HPDE6-E6E7 (cell line): ENCODE data around the gene GRAMD1A.
"Not testable (repeated sequence)": the region's sequence is repeated elsewhere in the genome, so short reads cannot be mapped to it uniquely, and the experiment has no call there.

Source experiments
- DNase-seq: peaks from one replicate; pipeline ENCODE4 v3.0.0; 2011; ENCODE audit warnings: missing footprints; ENCODE audit errors: extremely low spot score

The GRAMD1A gene

DNA sequence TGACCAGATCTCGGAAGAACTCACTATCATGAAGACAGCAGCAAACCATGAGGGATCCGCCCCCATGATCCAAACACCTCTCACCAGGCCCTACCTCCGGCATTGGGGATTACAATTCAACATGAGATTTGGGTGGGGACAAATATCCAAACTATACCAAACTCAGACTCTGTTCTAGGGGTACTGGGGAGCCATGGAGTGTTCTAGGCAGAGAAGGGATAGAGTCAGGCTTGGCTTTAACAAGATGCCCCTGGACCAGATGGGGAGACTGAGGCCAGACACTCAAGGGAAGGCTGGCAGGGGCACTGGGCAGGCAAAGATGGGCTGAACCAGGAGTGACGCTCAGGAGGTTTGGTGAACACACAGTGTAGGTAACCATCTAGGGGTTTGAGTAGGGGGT, 18.3 kb downstream of the GRAMD1A start:
- no peak for DNase-seq

DNA sequence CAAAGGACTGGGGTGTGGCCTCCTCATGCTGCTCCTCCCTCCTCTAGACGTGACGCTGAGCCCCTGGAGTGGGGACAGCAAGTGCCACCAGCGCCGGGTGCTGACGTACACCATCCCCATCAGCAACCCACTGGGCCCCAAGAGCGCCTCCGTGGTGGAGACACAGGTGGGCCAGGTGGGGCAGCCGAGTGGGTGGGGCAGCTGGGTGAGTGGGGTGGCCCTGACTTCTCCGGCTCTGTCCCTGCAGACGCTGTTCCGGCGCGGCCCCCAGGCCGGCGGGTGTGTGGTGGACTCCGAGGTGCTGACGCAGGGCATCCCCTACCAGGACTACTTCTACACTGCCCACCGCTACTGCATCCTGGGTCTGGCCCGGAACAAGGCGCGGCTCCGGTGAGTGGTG, 19.0 kb downstream of the GRAMD1A start:
- DNase-seq: no peak

DNA sequence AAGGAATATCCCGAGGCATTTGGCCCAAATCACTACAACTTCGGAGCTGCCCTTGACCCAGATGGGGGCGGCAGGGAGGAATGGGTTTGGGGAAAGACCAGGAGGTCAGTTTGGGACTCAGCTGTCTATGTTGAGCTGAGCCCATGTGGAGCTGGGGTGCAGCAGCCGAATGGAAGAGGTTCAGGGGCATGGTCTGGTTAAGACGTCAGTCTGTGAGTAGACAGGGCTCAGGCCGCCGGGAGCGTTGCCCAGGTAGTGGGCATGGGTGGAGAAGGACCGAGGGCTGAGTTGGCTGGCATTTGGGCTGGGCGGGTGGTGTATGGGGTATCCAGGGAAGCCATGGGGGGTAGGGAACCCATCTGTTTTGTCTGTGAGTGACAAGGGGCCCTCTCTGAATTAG, 20.9 kb downstream of the GRAMD1A start:
- DNase-seq: no peak

DNA sequence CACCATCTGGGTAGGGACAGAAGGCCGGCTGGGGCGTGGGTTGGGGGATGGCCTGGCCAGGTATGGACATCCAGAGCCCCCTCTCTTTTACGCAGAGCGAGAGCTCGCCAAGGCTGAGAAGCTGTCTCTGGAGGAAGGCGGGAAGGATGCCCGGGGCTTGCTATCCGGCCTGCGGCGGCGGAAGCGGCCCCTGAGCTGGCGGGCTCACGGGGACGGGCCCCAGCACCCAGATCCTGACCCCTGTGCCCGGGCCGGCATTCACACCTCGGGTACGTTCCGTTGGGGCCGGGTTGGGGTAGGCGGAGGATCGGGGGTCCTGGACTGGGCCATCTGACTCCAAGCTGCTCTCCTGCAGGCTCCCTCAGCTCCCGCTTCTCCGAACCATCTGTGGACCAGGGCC, 21.5 kb downstream of the GRAMD1A start:
- no peak for DNase-seq

DNA sequence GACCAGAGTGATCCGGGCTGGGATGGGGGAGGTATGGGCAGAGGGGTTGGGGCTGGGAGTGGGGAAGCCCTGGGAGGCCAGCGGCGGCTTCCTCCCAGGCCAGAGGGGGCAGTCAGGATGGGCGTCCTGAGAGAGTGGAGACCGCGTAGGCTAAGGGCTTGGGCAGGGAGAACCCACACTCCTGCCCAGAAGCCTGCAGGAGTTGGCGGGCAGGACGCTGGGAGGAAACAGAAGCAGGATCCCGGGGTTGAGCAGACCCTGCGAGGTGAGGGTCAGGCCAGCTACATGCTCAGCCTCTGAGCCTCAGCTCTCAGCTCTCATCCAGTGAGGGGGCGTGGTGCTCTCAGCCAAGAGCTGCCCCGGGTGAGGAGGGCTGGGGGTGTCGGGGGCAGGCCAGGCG, 22.3 kb downstream of the GRAMD1A start:
- DNase-seq: no peak

DNA sequence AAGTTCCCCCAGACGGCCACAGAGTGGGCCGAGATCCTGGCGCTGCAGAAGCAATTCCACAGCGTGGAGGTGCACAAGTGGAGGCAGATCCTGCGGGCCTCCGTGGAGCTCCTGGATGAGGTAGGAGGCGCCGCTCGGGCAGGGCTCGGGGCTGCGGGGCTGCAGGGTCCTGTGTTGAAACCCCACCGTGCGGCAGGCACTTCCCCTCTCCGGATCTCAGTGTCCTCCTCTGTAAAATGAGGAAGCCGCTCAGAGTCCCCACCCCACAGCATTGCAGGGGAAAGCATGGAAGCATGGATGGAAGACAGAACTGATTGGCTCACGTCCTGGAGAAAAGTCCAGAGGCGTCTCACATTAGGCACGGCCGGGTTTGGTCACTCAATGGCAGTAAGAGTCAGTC, 23.3 kb downstream of the GRAMD1A start:
- DNase-seq: no peak

- DNase-seq: no peak
Measured at GRCh38 chr19:35024095-35024494, 24.0 kb downstream of the GRAMD1A start.

GRCh38 chr19:35025969-35026368, 25.8 kb downstream of the GRAMD1A start:
- no peak for DNase-seq

- DNase-seq: no peak
Measured at GRCh38 chr19:35026418-35026817, 26.3 kb downstream of the GRAMD1A start.

DNA sequence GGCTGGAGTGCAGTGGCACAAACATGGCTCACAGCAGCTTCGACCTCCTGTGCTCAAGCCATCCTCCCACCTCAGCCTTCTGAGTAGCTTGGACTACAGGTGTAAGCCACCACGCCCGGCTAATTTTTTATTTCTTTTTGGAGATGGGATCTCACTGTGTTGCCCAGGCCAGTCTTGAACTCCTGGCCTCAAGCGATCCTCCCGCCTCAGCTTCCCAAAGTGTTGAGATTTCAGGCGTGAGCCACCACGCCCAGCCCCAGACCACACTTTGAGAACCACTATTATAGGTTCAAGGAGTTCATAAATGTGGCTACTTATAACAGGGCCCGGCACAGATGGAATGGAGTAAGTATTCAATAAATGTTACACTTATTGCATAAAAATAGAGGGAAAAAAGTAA, 26.9 kb downstream of the GRAMD1A start:
- DNase-seq: no peak

GRCh38 chr19:35027851-35028599, 27.9 kb downstream of the GRAMD1A start:
- no peak for DNase-seq

GRCh38 chr19:35028600-35028885, 28.4 kb downstream of the GRAMD1A start:
- DNase-seq: not testable (repeated sequence)

DNA sequence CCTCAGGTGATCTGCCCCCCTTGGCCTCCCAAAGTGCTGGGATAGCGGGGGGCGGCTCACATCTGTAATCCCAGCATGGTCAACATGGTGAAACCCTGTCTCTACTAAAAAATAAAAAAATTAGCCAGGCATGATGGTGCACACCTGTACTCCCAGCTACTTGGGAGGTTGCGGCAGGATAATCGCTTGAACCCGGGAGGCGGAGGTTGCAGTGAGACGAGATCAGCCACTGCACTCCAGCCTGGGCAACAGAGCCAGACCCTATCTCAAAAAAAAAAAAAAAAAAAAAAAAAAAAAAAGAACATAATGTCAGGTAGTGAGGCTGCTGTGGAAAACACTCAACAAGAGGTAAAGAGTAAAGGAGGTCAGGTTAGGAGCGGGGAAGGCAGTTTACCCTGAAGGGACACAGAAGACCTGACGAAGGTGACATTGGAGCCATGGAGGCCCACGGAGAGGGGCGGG, 29.2 kb downstream of the GRAMD1A start:
- DNase-seq: not testable (repeated sequence)

- DNase-seq: no peak
Measured at GRCh38 chr19:35029737-35030256, 29.7 kb downstream of the GRAMD1A start.

- peak; percentile 61 for DNase-seq
Measured at GRCh38 chr19:35030257-35031071, 30.3 kb downstream of the GRAMD1A start, which contains the start of gene SCN1B. Gene SCN1B (plus strand): TSS chr19:35030470. CDS start chr19:35030821, 351 bp downstream.

DNA sequence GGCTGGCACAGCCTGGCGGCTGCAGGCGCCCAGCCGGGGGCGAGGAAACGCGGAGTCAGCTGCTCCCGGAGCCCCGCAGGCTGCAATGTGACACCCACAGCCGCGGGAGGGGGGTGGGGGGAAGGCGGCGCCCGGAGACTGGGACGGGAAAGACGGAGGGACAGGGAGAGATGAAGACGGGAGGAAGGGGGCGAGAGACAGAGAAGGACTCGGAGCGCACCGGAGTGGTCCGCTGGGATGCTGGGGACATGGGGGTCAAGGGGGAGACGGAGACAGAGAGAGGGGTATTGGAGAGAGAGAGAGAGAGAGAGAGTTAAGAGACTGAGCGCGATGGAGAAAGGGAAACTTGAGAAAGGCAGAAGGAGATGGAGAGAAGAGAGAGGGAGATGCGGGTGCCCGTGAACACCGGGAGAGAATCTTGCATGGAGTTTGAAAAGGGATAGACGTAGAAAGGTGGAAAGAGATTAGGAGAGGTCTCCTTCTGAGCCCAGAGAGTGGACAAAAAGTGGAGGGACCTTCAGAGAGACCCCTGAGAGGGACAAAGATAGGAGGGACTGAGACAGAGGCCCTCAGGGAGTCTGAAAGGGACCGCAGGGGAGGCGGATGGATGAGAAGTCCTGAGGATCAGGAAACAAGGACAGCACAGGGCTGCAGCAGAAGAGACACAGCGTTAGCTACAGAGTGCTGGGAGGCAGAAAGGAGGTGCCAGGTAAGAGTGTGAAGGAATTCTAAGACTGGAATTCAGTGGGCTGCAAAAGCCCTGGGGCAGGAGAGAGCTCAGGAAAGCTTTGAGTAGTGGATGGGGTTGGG, 31.2 kb downstream of the GRAMD1A start:
- no peak for DNase-seq

DNA sequence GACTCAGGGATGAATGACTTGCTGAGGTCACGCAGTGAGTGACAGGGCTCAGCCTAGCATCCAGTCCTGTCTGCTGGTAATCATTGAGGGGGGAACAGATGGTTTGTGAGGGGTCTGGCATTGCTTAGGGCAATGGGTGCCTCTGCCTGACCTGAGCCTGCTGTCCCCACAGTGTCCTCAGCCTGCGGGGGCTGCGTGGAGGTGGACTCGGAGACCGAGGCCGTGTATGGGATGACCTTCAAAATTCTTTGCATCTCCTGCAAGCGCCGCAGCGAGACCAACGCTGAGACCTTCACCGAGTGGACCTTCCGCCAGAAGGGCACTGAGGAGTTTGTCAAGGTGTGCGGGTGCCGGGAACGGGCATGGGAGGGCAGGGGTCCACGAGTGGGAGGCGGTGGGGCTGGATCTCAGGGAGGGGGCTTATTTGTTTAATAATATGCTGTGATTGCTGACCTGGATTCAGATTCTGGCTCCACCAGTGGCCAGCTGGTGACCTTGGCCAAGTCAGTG, 32.3 kb downstream of the GRAMD1A start:
- no peak for DNase-seq

DNA sequence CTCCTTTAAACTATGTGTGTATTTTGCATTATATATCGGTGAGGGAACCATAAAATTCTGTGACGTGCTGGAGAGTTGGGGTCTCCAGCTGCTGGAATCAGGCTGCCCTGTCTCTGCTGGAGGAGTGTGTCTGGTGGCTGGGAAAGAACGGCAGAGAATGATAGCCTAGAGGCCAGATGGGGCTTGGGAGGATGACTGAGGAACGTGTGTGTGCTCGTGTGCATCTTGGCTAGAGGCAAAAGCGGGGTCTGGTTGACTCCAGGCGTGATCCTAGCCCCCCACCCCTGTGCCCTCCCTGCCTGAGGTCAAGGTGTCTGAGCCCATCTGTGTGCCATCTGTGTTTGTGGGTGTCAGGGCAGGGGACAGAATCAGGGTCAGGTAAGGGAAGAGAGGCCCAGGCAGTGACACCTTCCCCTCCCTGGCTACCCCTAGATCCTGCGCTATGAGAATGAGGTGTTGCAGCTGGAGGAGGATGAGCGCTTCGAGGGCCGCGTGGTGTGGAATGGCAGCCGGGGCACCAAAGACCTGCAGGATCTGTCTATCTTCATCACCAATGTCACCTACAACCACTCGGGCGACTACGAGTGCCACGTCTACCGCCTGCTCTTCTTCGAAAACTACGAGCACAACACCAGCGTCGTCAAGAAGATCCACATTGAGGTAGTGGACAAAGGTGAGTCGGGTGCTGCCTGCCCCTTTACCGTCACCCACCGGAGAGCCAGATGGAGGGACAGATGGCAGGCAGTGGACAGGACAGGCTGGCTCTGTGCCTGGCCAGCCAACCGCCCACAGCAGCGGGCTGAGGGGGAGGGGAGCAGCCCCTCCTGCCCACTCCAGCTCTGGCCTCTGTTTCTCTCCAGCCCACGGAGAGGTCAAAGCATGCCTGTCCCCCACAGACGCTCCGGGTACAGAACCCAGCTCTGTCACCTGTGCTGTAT, 33.2 kb downstream of the GRAMD1A start:
- DNase-seq: no peak

DNA sequence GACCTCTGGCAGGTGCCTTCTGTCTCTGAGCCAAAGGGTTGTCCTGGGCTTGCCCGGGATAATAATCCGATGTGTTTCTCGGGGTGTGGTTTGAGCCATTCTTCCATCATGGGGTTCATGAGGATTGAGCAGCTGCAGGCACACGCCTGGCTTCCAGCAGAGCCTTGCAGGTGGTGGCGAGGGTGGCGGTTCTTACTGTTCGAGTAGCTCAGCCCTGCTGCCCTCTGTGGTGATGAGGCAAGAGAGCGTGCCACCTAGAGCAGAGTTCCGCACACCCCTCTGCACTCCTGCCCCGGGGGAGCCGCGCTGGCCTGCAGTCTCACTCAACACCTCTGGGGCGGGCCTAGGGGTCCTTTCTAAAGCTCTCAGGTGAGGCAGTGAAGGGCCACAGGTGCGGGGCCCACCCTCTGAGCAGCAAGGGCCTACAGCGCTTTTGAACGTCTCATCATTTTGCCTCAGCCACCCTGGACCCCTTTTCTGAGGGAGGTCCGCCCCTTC, 33.9 kb downstream of the GRAMD1A start:
- no peak for DNase-seq

GRCh38 chr19:35034588-35035382, 34.7 kb downstream of the GRAMD1A start:
- no peak for DNase-seq
